ENCODE results near the gene NOC2L.

DNA sequence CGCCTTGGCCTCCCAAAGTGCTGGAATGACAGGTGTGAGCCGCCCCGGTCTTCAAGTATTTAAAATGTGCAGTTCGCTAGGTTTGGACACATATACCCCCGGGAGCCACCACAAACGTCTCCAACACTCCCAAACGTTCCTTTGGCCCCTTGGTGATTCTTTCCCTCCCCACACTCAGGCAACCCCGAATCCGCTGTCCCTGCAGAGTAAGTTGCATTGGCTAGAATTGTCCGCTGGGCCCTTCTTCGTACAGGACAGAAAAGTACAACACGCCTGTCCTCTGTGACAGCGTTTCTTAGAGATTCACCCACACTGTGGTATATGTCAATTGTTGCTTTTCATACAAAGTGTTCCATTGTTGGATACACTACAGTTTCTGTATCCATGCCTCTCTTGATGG, 26.1 kb upstream of the NOC2L start:
- TF ChIP-seq, protein P1, sequence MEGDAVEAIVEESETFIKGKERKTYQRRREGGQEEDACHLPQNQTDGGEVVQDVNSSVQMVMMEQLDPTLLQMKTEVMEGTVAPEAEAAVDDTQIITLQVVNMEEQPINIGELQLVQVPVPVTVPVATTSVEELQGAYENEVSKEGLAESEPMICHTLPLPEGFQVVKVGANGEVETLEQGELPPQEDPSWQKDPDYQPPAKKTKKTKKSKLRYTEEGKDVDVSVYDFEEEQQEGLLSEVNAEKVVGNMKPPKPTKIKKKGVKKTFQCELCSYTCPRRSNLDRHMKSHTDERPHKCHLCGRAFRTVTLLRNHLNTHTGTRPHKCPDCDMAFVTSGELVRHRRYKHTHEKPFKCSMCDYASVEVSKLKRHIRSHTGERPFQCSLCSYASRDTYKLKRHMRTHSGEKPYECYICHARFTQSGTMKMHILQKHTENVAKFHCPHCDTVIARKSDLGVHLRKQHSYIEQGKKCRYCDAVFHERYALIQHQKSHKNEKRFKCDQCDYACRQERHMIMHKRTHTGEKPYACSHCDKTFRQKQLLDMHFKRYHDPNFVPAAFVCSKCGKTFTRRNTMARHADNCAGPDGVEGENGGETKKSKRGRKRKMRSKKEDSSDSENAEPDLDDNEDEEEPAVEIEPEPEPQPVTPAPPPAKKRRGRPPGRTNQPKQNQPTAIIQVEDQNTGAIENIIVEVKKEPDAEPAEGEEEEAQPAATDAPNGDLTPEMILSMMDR (conservative IDR thresholded peaks at IDR 0.05; ENCODE audit: low read length) = no peak
- no peak for TF ChIP-seq EZH2phosphoT487 (IDR thresholded peaks at IDR 0.05; ENCODE audit: borderline replicate concordance, low read depth, low read length)

Measured in OCI-LY7 (cell line).